PC-9 (cell line): ENCODE measurements around the gene SUSD2. TPM values are rescaled to one million over a fixed set of nuclear protein-coding genes. Genes with fewer than 3 reads are reported as not detected.

Experiments
- BruUV-seq: library from RNA; stranded (reverse); fragments of 400-500 nt; replicated peaks from 2 replicates; lab custom pipeline; 2021; lab: Mats Ljungman, UMichigan
- CTCF ChIA-PET: fragments of 300-600 bp; sonication (Branson Sonifier 250); formaldehyde crosslinking; loops from one replicate; lab custom pipeline; 2022; ENCODE audit warnings: antibody characterized with exemption; lab: Charles Lee
- POLR2A ChIA-PET: fragments of 300-600 bp; sonication (Branson Sonifier 250); formaldehyde crosslinking; loops from one replicate; lab custom pipeline; 2022; ENCODE audit warnings: antibody characterized with exemption; ENCODE audit not compliant: unreplicated experiment; lab: Charles Lee
- DNase-seq, 2 experiments: peaks; one replicate each; pipeline versions ENCODE4 v3.0.0 to v3.0.0-alpha.2; 2015 to 2022; ENCODE audit warnings: mixed read lengths in 1 of 2
- H2AFZ ChIP-seq: fragments of 200-600 bp; sonication (generic); 2 replicates; pipeline ENCODE4 v1.8.1; 2017; ENCODE audit warnings: antibody characterized with exemption
- H3F3A ChIP-seq: fragments of 200-600 bp; sonication (generic); 2 replicates; pipeline ENCODE4 v1.8.1; 2017; ENCODE audit warnings: antibody characterized with exemption, mild to moderate bottlenecking, low read depth; ENCODE audit not compliant: insufficient read depth
- H3K27ac ChIP-seq: fragments of 200-600 bp; sonication (generic); 2 replicates; pipeline ENCODE4 v1.6.1; 2016; ENCODE audit warnings: mixed run types
- H3K27me3 ChIP-seq: fragments of 200-600 bp; sonication (generic); 2 replicates; pipeline ENCODE4 v1.6.1; 2016; ENCODE audit warnings: low read depth, mixed run types; ENCODE audit not compliant: insufficient read depth
- H3K36me3 ChIP-seq: fragments of 200-600 bp; sonication (generic); 2 replicates; pipeline ENCODE4 v1.6.1; 2016; ENCODE audit warnings: low read depth, mixed run types
- H3K4me1 ChIP-seq: fragments of 200-600 bp; sonication (generic); replicated peaks from 2 replicates; pipeline ENCODE4 v1.6.1; 2016; ENCODE audit warnings: mixed run types; ENCODE audit not compliant: insufficient read depth
- H3K4me2 ChIP-seq: fragments of 200-600 bp; sonication (generic); 2 replicates; pipeline ENCODE4 v1.6.1; 2017; ENCODE audit warnings: mixed run types
- H3K4me3 ChIP-seq: fragments of 200-600 bp; sonication (generic); 2 replicates; pipeline ENCODE4 v1.6.1; 2016; ENCODE audit warnings: mixed run types
- H3K79me2 ChIP-seq: fragments of 200-600 bp; sonication (generic); 2 replicates; pipeline ENCODE4 v1.6.1; 2017; ENCODE audit warnings: low read depth, mixed run types
- H3K9me2 ChIP-seq: fragments of 200-600 bp; sonication (generic); 2 replicates; pipeline ENCODE4 v1.8.1; 2017; ENCODE audit warnings: mild to moderate bottlenecking; ENCODE audit not compliant: insufficient read depth
- H3K9me3 ChIP-seq: fragments of 200-600 bp; sonication (generic); 2 replicates; pipeline ENCODE4 v1.8.1; 2016; ENCODE audit warnings: low read depth; ENCODE audit not compliant: insufficient read depth
- H4K20me1 ChIP-seq: fragments of 200-600 bp; sonication (generic); 2 replicates; pipeline ENCODE4 v1.8.1; 2017; ENCODE audit not compliant: insufficient read depth
- CTCF ChIP-seq: fragments of 200-600 bp; sonication (generic); conservative IDR thresholded peaks from 2 replicates; pipeline ENCODE4 v1.6.1; 2017; ENCODE audit warnings: mixed run types, antibody characterized with exemption, mild to moderate bottlenecking, moderate library complexity
- EZH2 ChIP-seq: fragments of 200-600 bp; sonication (generic); IDR thresholded peaks from 2 replicates; pipeline ENCODE4 v1.8.0; 2017; ENCODE audit warnings: antibody characterized with exemption, low read depth
- intact Hi-C: fragments of 100-400 bp; cut with micrococcal nuclease; formaldehyde crosslinking; loops from one replicate; pipeline ENCODE4 v1.10.0; 2022; ENCODE audit not compliant: unreplicated experiment
- total RNA-seq: library from RNA; stranded (reverse); gene quantifications from 2 replicates; pipeline ENCODE4 v1.2.3, GENCODE V29; 2021

SUSD2 gene
- total RNA-seq, 1 experiment from 2014 or later, result 5.5 TPM

DNA sequence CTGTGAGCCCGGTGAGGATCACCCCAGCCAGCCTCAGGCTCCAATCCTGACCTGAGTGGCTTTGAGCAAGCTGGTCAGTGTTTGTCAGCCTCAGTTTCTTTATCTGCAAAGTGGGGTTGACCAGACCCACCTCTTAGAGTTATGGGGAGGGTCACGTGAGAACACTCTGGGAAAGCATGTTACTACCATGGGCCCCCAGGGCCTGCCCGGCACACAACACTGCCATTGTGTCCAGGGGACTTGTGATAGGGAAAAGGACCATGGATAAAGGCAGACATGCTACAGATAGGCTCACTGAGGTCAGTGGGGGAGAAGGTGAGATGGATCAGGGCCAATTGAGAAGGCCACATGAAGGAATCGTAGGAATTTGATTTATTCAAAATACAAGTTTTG, 32.1 kb upstream of the SUSD2 start:
- TF ChIP-seq CTCF (no peak), EZH2 (no peak)
- no peaks in the 10 kb centered on the region for H3K79me2 ChIP-seq
- no peaks in the 10 kb centered on the region for H4K20me1 ChIP-seq
- peaks cover 38% of the 10 kb centered on the region for H3K4me1 ChIP-seq
- H3K9me3 ChIP-seq, result no peaks in the 10 kb centered on the region
- no peaks in the 10 kb centered on the region for H3K36me3 ChIP-seq
- BruUV-seq, result no TSS peak
- CTCF ChIA-PET, result no interaction called here
- H3K27ac ChIP-seq, result no peak overlapping the region
- no peaks in the 10 kb centered on the region for H3K9me2 ChIP-seq
- H3F3A ChIP-seq, result peaks cover 29% of the 10 kb centered on the region
- DNase-seq, result no peak
- POLR2A ChIA-PET, result no interaction called here
- no peak overlapping the region for H3K4me3 ChIP-seq
- no peak overlapping the region for H3K4me2 ChIP-seq
- H2AFZ ChIP-seq, result no peak overlapping the region
- no peaks in the 10 kb centered on the region for H3K27me3 ChIP-seq
- intact Hi-C loops, result no loop called here

GRCh38 chr22:24153353-24153752, 27.9 kb upstream of the SUSD2 start:
- BruUV-seq, result no TSS peak
- Histone ChIP-seq H3F3A (peaks cover 7% of the 10 kb centered on the region; the same call in 1 of the 2 replicates), H4K20me1 (no peaks in the 10 kb centered on the region), H3K4me1 (peaks cover 14% of the 10 kb centered on the region), H3K9me3 (no peaks in the 10 kb centered on the region), H3K27ac (no peak overlapping the region), H2AFZ (no peak overlapping the region), H3K79me2 (no peaks in the 10 kb centered on the region), H3K27me3 (no peaks in the 10 kb centered on the region), H3K36me3 (no peaks in the 10 kb centered on the region), H3K4me2 (no peak overlapping the region), H3K4me3 (no peak overlapping the region), H3K9me2 (no peaks in the 10 kb centered on the region)
- no peak for DNase-seq
- POLR2A ChIA-PET, result no interaction called here
- CTCF ChIA-PET, result no interaction called here
- TF ChIP-seq EZH2 (no peak), CTCF (no peak)
- intact Hi-C loops, result no loop called here

GRCh38 chr22:24153959-24154358, 27.3 kb upstream of the SUSD2 start:
- Histone ChIP-seq H2AFZ (no peak overlapping the region), H3K79me2 (no peaks in the 10 kb centered on the region), H3K4me3 (no peak overlapping the region), H3K36me3 (no peaks in the 10 kb centered on the region), H4K20me1 (no peaks in the 10 kb centered on the region), H3F3A (peaks cover 7% of the 10 kb centered on the region; the same call in 1 of the 2 replicates), H3K9me3 (no peaks in the 10 kb centered on the region), H3K9me2 (no peaks in the 10 kb centered on the region), H3K27me3 (no peaks in the 10 kb centered on the region), H3K4me2 (no peak overlapping the region), H3K4me1 (peaks cover 14% of the 10 kb centered on the region), H3K27ac (no peak overlapping the region)
- BruUV-seq, result no TSS peak
- intact Hi-C loops, result no loop called here
- POLR2A ChIA-PET, result no interaction called here
- no peak for DNase-seq
- TF ChIP-seq CTCF, result no peak
- no peak for TF ChIP-seq EZH2
- CTCF ChIA-PET, result no interaction called here
